WERI-Rb-1 (cell line): ENCODE data around the gene ADGRD1.

Experiments used
- DNase-seq: peaks from one replicate; pipeline ENCODE4 v3.0.0-alpha.2; 2020
- H3K27ac ChIP-seq: fragments of 250-450 bp; sonication (Bioruptor Pico); 2 replicates; pipeline ENCODE4 v1.5.1; 2020; ENCODE audit warnings: mild to moderate bottlenecking, moderate library complexity
- H3K27me3 ChIP-seq: fragments of 250-450 bp; sonication (Bioruptor Pico); 2 replicates; pipeline ENCODE4 v1.5.1; 2021; ENCODE audit warnings: mild to moderate bottlenecking, low read depth, moderate library complexity; ENCODE audit not compliant: insufficient read depth, severe bottlenecking
- H3K36me3 ChIP-seq: fragments of 250-450 bp; sonication (Bioruptor Pico); 2 replicates; pipeline ENCODE4 v1.5.1; 2020; ENCODE audit warnings: mild to moderate bottlenecking, moderate library complexity
- H3K4me3 ChIP-seq: 2 replicates; pipeline ENCODE4 v1.5.1; 2011; ENCODE audit warnings: low read depth, mild to moderate bottlenecking, control low read depth, low read length
- H3K9me3 ChIP-seq: fragments of 250-450 bp; sonication (Bioruptor Pico); 2 replicates; pipeline ENCODE4 v1.5.1; 2021; ENCODE audit warnings: mild to moderate bottlenecking, moderate library complexity; ENCODE audit not compliant: severe bottlenecking
- CTCF ChIP-seq: IDR thresholded peaks from 2 replicates; pipeline ENCODE4 v1.5.1; 2011; ENCODE audit warnings: low read depth, mild to moderate bottlenecking, control low read depth, inconsistent platforms, low read length

The ADGRD1 gene

GRCh38 chr12:131121705-131122405, 168.1 kb downstream of the ADGRD1 start:
- H3K36me3 ChIP-seq: no peaks in the 10 kb centered on the region
- H3K4me3 ChIP-seq: no peak overlapping the region
- H3K27ac ChIP-seq: peak overlapping the region; percentile 11; the same call in 1 of the 2 replicates
- DNase-seq: peak; percentile 46
- H3K27me3 ChIP-seq: no peaks in the 10 kb centered on the region
- H3K9me3 ChIP-seq: no peaks in the 10 kb centered on the region
- TF ChIP-seq CTCF: no peak

GRCh38 chr12:131122631-131123030, 168.9 kb downstream of the ADGRD1 start:
- Histone ChIP-seq H3K27ac (peak overlapping the region; percentile 11; the same call in 1 of the 2 replicates), H3K4me3 (no peak overlapping the region), H3K27me3 (no peaks in the 10 kb centered on the region), H3K36me3 (no peaks in the 10 kb centered on the region), H3K9me3 (no peaks in the 10 kb centered on the region)
- DNase-seq: no peak
- no peak for TF ChIP-seq CTCF

GRCh38 chr12:131123817-131124216, 170.1 kb downstream of the ADGRD1 start:
- Histone ChIP-seq H3K9me3 (no peaks in the 10 kb centered on the region), H3K36me3 (no peaks in the 10 kb centered on the region), H3K27ac (peak overlapping the region; percentile 71; the same call in 1 of the 2 replicates), H3K4me3 (no peak overlapping the region), H3K27me3 (no peaks in the 10 kb centered on the region)
- DNase-seq: no peak
- no peak for TF ChIP-seq CTCF

GRCh38 chr12:131124487-131125280, 171.0 kb downstream of the ADGRD1 start:
- no peaks in the 10 kb centered on the region for H3K27me3 ChIP-seq
- peak; percentile 58 for DNase-seq
- TF ChIP-seq CTCF: no peak

GRCh38 chr12:131126662-131127173, 173.0 kb downstream of the ADGRD1 start:
- H3K27ac ChIP-seq: no peak overlapping the region
- no peaks in the 10 kb centered on the region for H3K36me3 ChIP-seq
- DNase-seq: no peak
- no peak overlapping the region for H3K4me3 ChIP-seq
- H3K27me3 ChIP-seq: no peaks in the 10 kb centered on the region
- no peak for TF ChIP-seq CTCF
- H3K9me3 ChIP-seq: no peaks in the 10 kb centered on the region

More at GRCh38 chr12:131124487-131125280, 171.0 kb downstream of the ADGRD1 start:
- Histone ChIP-seq H3K27ac (peak overlapping the region; percentile 71), H3K4me3 (peak overlapping the region; percentile 27), H3K9me3 (no peaks in the 10 kb centered on the region), H3K36me3 (no peaks in the 10 kb centered on the region)
